HepG2 (cell line): Measurements from ENCODE around the gene CBFA2T2. TPM values are rescaled to one million over a fixed set of nuclear protein-coding genes. Genes with fewer than 3 reads are reported as not detected.

Experiments
- ATAC-seq: fragments of 200-7000 bp; cut with Tn5 transposase; 3 replicates; pipeline ENCODE4 v1.9.1; 2020; ENCODE audit warnings: mild to moderate bottlenecking, moderate library complexity
- BruUV-seq: library from RNA; stranded (reverse); fragments of 400-500 nt; replicated peaks from 2 replicates; lab custom pipeline; 2021; lab: Mats Ljungman, UMichigan
- CTCF ChIA-PET: fragments of 300-600 bp; formaldehyde crosslinking; extraction: SDS; loops from one replicate; lab custom pipeline; 2021; ENCODE audit warnings: low total read pairs, inconsistent platforms, low intra/inter-chr PET ratio; lab: Yijun Ruan, JAX
- POLR2A ChIA-PET: fragments of 350-600 bp; sonication (Branson Sonifier 250); formaldehyde crosslinking; loops from one replicate; lab custom pipeline; 2020; ENCODE audit warnings: antibody characterized with exemption, inconsistent platforms; lab: Yijun Ruan, JAX
- DNase-seq: peaks from one replicate; pipeline ENCODE4 v3.0.0-alpha.2; 2015; ENCODE audit warnings: low spot score
- FAIRE-seq: peaks from 3 replicates; lab custom pipeline; 2011; peaks lifted over from hg19 to GRCh38; lab: Jason Lieb, UNC
- H2AFZ ChIP-seq: one replicate; pipeline ENCODE4 v1.6.1; 2011; ENCODE audit warnings: low read length, inconsistent platforms
- H3K27ac ChIP-seq: fragments of 300-600 bp; 3 replicates; pipeline ENCODE4 v1.8.0; 2011; ENCODE audit warnings: mixed run types, mild to moderate bottlenecking, mixed read lengths, low read length, inconsistent platforms; ENCODE audit not compliant: insufficient read depth; ENCODE audit errors: extremely low read length
- H3K27me3 ChIP-seq, 2 experiments: fragments of 200-600 bp in 1 of 2; 2 replicates in 1 of 2; 3 replicates in 1 of 2; pipeline versions ENCODE4 v1.6.0 to v1.8.0; 2011; ENCODE audit warnings: low read length in 2 of 2, mild to moderate bottlenecking in 2 of 2, moderate library complexity in 2 of 2, inconsistent platforms in 1 of 2; ENCODE audit not compliant: insufficient read depth in 2 of 2, control insufficient read depth in 1 of 2
- H3K36me3 ChIP-seq, 2 experiments: fragments of 200-600 bp in 1 of 2; replicated peaks in 1 of 2; 2 replicates in 1 of 2; 3 replicates in 1 of 2; pipeline versions ENCODE4 v1.5.1 to v1.8.0; 2011; ENCODE audit warnings: low read length in 2 of 2, inconsistent platforms in 1 of 2; ENCODE audit not compliant: insufficient read depth in 2 of 2, control insufficient read depth in 1 of 2
- H3K4me1 ChIP-seq: 2 replicates; pipeline ENCODE4 v1.5.1; 2012; ENCODE audit warnings: low read length, inconsistent platforms; ENCODE audit not compliant: insufficient read depth
- H3K4me2 ChIP-seq: 2 replicates; pipeline ENCODE4 v1.6.0; 2011; ENCODE audit warnings: low read depth, low read length, inconsistent platforms
- H3K4me3 ChIP-seq, 3 experiments: fragments of 200-600 bp in 1 of 3; sonication (generic), shearing (Covaris generic) in 1 of 3; replicated peaks in 1 of 3; 2 replicates each; pipeline ENCODE4 v1.5.1; 2011 to 2016; ENCODE audit warnings: low read length in 3 of 3, inconsistent platforms in 2 of 3, low read depth in 2 of 3, mild to moderate bottlenecking in 2 of 3, control low read depth in 1 of 3, mixed read lengths in 1 of 3; ENCODE audit not compliant: insufficient read depth in 1 of 3
- H3K79me2 ChIP-seq: one replicate; pipeline ENCODE4 v1.6.1; 2011; ENCODE audit warnings: low read length, inconsistent platforms; ENCODE audit not compliant: insufficient read depth
- H3K9ac ChIP-seq: 2 replicates; pipeline ENCODE4 v1.6.0; 2011; ENCODE audit warnings: mild to moderate bottlenecking, low read depth, low read length, inconsistent platforms; ENCODE audit not compliant: insufficient read depth
- H3K9me3 ChIP-seq: 2 replicates; pipeline ENCODE4 v1.5.1; 2012; ENCODE audit warnings: mild to moderate bottlenecking, low read length
- H4K20me1 ChIP-seq: 2 replicates; pipeline ENCODE4 v1.6.0; 2011; ENCODE audit warnings: inconsistent platforms, mild to moderate bottlenecking, low read length, moderate library complexity; ENCODE audit not compliant: insufficient read depth
- AGO2 ChIP-seq: fragments of 200-400 bp; formaldehyde crosslinking; optimal IDR thresholded peaks from 2 replicates; pipeline ENCODE3; 2017; ENCODE audit warnings: mild to moderate bottlenecking, low read depth, low read length, moderate library complexity
- AKAP8 ChIP-seq: sonication (generic); formaldehyde crosslinking; IDR thresholded peaks from 2 replicates; pipeline ENCODE4 v1.5.1; 2020; ENCODE audit warnings: mild to moderate bottlenecking, missing genetic modification reagents
- CCAR2 ChIP-seq: fragments of 200-400 bp; formaldehyde crosslinking; optimal IDR thresholded peaks from 2 replicates; pipeline ENCODE3; 2018; ENCODE audit warnings: low read depth, mild to moderate bottlenecking, low read length, moderate library complexity
- CENPX ChIP-seq: sonication (generic); formaldehyde crosslinking; IDR thresholded peaks from 2 replicates; pipeline ENCODE4 v1.9.0; 2021; ENCODE audit warnings: mild to moderate bottlenecking, missing genetic modification reagents, moderate library complexity
- CREM ChIP-seq, 2 experiments: sonication (generic) in 1 of 2; formaldehyde crosslinking in 1 of 2; IDR thresholded peaks; 2 replicates each; pipeline versions ENCODE4 v1.4.0 to v1.6.1; 2016 to 2020; ENCODE audit warnings: antibody characterized with exemption in 1 of 2, mild to moderate bottlenecking in 1 of 2, missing genetic modification reagents in 1 of 2
- EEA1 ChIP-seq: sonication (generic); formaldehyde crosslinking; IDR thresholded peaks from 2 replicates; pipeline ENCODE4 v1.5.1; 2020; ENCODE audit warnings: mild to moderate bottlenecking, missing genetic modification reagents, borderline replicate concordance
- HDAC6 ChIP-seq: fragments of 200-600 bp; sonication (generic); IDR thresholded peaks from 2 replicates; pipeline ENCODE4 v1.7.0; 2017; ENCODE audit warnings: mild to moderate bottlenecking, antibody characterized with exemption, low read length, low read depth
- HNRNPL ChIP-seq: fragments of 200-400 bp; formaldehyde crosslinking; IDR thresholded peaks from 2 replicates; pipeline ENCODE4 v1.6.1; 2017; ENCODE audit warnings: mild to moderate bottlenecking, low read depth, low read length
- POLR2G ChIP-seq: fragments of 200-400 bp; formaldehyde crosslinking; IDR thresholded peaks from 2 replicates; pipeline ENCODE4 v1.6.1; 2018; ENCODE audit warnings: mild to moderate bottlenecking, low read depth, low read length, moderate library complexity
- RBFOX2 ChIP-seq: fragments of 200-400 bp; formaldehyde crosslinking; IDR thresholded peaks from 2 replicates; pipeline ENCODE4 v1.6.1; 2017; ENCODE audit warnings: low read depth, mild to moderate bottlenecking, low read length
- TMF1 ChIP-seq: sonication (generic); formaldehyde crosslinking; IDR thresholded peaks from 2 replicates; pipeline ENCODE4 v1.8.1; 2022; ENCODE audit warnings: low read depth, missing genetic modification reagents
- ZC3H4 ChIP-seq: sonication (generic); formaldehyde crosslinking; IDR thresholded peaks from 2 replicates; pipeline ENCODE4 v1.4.0; 2020; ENCODE audit warnings: missing genetic modification reagents, borderline replicate concordance
- ZFP1 ChIP-seq: IDR thresholded peaks from 2 replicates; pipeline ENCODE4 v1.6.1; 2016
- ZFY ChIP-seq: sonication (generic); formaldehyde crosslinking; IDR thresholded peaks from 2 replicates; pipeline ENCODE4 v1.4.0; 2020; ENCODE audit warnings: missing genetic modification reagents
- ZNF546 ChIP-seq: sonication (generic); formaldehyde crosslinking; conservative IDR thresholded peaks from 2 replicates; pipeline ENCODE4 v1.8.1; 2023; ENCODE audit warnings: mild to moderate bottlenecking, missing genetic modification reagents
- ZNF564 ChIP-seq: sonication (generic); formaldehyde crosslinking; IDR thresholded peaks from 2 replicates; pipeline ENCODE4 v1.8.1; 2023; ENCODE audit warnings: mild to moderate bottlenecking, missing genetic modification reagents
- ZNF652 ChIP-seq: IDR thresholded peaks from 2 replicates; pipeline ENCODE4 v1.6.1; 2016; ENCODE audit warnings: low read depth, borderline replicate concordance
- ZNF761 ChIP-seq: sonication (generic); formaldehyde crosslinking; conservative IDR thresholded peaks from 2 replicates; pipeline ENCODE4 v1.4.0; 2020; ENCODE audit warnings: mild to moderate bottlenecking, missing genetic modification reagents
- ZNF839 ChIP-seq: sonication (generic); formaldehyde crosslinking; IDR thresholded peaks from 2 replicates; pipeline ENCODE4 v1.4.0; 2020; ENCODE audit warnings: missing genetic modification reagents, mild to moderate bottlenecking, borderline replicate concordance
- WGBS: methylation state at CpG from one replicate; pipeline ENCODE4 v1.1.6; 2017; ENCODE audit warnings: low lambda C conversion rate; 5-methylcytosine and 5-hydroxymethylcytosine counted together
- in situ Hi-C: cut with HindIII; loops from 2 replicates; pipeline ENCODE4 v1.10.0; 2017; ENCODE audit warnings: low pct_unique_long_range_greater_than_20kb; ENCODE audit not compliant: extremely low pct_ligation_motif_present
- intact Hi-C: fragments of 100-400 bp; cut with micrococcal nuclease; formaldehyde crosslinking; loops from one replicate; pipeline ENCODE4 v1.10.0; 2022; ENCODE audit not compliant: unreplicated experiment
- polyA plus RNA-seq, 8 experiments: library from polyadenylated mRNA; depleted of rRNA in 3 of 8; stranded (reverse) in 7 of 8; unstranded in 1 of 8; fragments of >200 nt; fragmentation: Illumina TruSeq in 4 of 8; extraction: Trizol in 4 of 8; gene quantifications; 2 replicates each; pipeline versions ENCODE4 v1.2.1 to v1.2.3, GENCODE V29; 2011 to 2016; ENCODE audit warnings: low read depth in 4 of 8, missing spikeins in 1 of 8, mixed read lengths in 1 of 8; ENCODE audit not compliant: insufficient read depth in 1 of 8
- total RNA-seq, 5 experiments: library from RNA; depleted of rRNA; stranded (reverse); fragments of >200 nt; fragmentation: Illumina TruSeq; extraction: Trizol; gene quantifications; 2 replicates each; pipeline ENCODE4 v1.2.3, GENCODE V29; 2016; ENCODE audit warnings: low read depth in 1 of 5
- TF ChIP-seq, protein P1 (sequence below): sonication (generic); formaldehyde crosslinking; IDR thresholded peaks from 2 replicates; pipeline ENCODE4 v1.8.1; 2022; ENCODE audit warnings: low read depth, mild to moderate bottlenecking, missing genetic modification reagents
- TF ChIP-seq, protein P2 (sequence below): sonication (generic); formaldehyde crosslinking; IDR thresholded peaks from 2 replicates; pipeline ENCODE4 v1.5.0; 2020; ENCODE audit warnings: mild to moderate bottlenecking, missing genetic modification reagents

Gene CBFA2T2
- total and polyA plus RNA-seq, 2 of the 13 experiments (the other 11 are each of a cell fraction or from before 2014, with no cell fraction given): 6.3 to 21.2 TPM

DNA sequence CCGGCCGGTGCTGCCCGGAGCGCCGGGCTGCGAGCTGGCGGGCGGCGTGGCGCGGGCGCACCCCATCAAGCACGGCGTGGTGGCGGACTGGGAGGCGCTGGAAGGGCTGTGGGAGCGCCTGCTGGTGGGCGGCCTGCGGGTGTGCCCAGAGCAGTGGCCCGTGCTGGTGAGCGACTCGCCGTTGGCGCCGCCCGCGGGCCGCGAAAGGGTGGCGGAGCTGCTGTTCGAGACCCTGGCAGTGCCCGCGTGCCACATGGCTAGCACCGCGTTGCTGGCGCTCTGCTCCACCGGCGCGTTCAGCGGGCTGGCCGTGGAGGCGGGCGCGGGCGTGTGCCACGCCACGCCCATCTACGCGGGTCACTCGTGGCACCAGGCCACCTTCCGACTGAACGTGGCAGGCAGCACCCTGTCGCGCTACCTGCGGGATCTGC is 177.4 kb downstream of the CBFA2T2 start:
- Histone ChIP-seq H3K4me1 (peaks cover 53% of the 10 kb centered on the region), H3K9me3 (no peaks in the 10 kb centered on the region), H3K27ac (no peak overlapping the region), H4K20me1 (0 out of 2 replicates have a peak, but pooled peaks cover 3% of the 10 kb centered on the region), H3K27me3 (no peaks in the 10 kb centered on the region; a peak in 1 of 5 replicates), H3K9ac (no peak overlapping the region), H2AFZ (no peak overlapping the region), H3K36me3 (peaks cover 19 to 41% of the 10 kb centered on the region in 2 experiments), H3K79me2 (peaks cover 15% of the 10 kb centered on the region), H3K4me2 (no peak overlapping the region), H3K4me3 (no peak overlapping the region)
- intact Hi-C loops: no loop called here
- in situ Hi-C loops: no loop called here
- ATAC-seq: no peak
- BruUV-seq: no TSS peak
- POLR2A ChIA-PET: interaction anchor here (1.0 kb wide), 1 partner anchor 178 kb away, joined by 3 read pairs; the partner anchor contains the start of gene CBFA2T2
- 97% methylated on average over 55 of the region's 55 CpGs for WGBS
- CTCF ChIA-PET: interaction anchor here (0.7 to 1.9 kb wide), 2 partner anchors 210 to 463 kb away, joined by 3 to 14 read pairs; no protein-coding TSS in a partner anchor
- DNase-seq: no peak
- FAIRE-seq: no peak
- no peak for TF ChIP-seq CREM (IDR thresholded peaks at IDR 0.05)
- TF ChIP-seq CREM (CRISPR knock-in tag; IDR thresholded peaks at IDR 0.05): no peak
- no peak for TF ChIP-seq CENPX (CRISPR knock-in tag)
- TF ChIP-seq ZNF652: no peak
- 0 out of 2 replicates have a peak, but pooled peaks have one; percentile 9 for TF ChIP-seq AKAP8 (CRISPR knock-in tag)
- TF ChIP-seq, protein P1, sequence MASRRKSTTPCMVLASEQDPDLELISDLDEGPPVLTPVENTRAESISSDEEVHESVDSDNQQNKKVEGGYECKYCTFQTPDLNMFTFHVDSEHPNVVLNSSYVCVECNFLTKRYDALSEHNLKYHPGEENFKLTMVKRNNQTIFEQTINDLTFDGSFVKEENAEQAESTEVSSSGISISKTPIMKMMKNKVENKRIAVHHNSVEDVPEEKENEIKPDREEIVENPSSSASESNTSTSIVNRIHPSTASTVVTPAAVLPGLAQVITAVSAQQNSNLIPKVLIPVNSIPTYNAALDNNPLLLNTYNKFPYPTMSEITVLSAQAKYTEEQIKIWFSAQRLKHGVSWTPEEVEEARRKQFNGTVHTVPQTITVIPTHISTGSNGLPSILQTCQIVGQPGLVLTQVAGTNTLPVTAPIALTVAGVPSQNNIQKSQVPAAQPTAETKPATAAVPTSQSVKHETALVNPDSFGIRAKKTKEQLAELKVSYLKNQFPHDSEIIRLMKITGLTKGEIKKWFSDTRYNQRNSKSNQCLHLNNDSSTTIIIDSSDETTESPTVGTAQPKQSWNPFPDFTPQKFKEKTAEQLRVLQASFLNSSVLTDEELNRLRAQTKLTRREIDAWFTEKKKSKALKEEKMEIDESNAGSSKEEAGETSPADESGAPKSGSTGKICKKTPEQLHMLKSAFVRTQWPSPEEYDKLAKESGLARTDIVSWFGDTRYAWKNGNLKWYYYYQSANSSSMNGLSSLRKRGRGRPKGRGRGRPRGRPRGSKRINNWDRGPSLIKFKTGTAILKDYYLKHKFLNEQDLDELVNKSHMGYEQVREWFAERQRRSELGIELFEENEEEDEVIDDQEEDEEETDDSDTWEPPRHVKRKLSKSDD (CRISPR knock-in tag): 0 out of 2 replicates have a peak, but pooled peaks have one; percentile 25
- TF ChIP-seq, protein P2, sequence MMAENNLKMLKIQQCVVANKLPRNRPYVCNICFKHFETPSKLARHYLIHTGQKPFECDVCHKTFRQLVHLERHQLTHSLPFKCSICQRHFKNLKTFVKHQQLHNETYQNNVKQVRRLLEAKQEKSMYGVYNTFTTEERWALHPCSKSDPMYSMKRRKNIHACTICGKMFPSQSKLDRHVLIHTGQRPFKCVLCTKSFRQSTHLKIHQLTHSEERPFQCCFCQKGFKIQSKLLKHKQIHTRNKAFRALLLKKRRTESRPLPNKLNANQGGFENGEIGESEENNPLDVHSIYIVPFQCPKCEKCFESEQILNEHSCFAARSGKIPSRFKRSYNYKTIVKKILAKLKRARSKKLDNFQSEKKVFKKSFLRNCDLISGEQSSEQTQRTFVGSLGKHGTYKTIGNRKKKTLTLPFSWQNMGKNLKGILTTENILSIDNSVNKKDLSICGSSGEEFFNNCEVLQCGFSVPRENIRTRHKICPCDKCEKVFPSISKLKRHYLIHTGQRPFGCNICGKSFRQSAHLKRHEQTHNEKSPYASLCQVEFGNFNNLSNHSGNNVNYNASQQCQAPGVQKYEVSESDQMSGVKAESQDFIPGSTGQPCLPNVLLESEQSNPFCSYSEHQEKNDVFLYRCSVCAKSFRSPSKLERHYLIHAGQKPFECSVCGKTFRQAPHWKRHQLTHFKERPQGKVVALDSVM (CRISPR knock-in tag): no peak
- no peak for TF ChIP-seq CCAR2
- TF ChIP-seq TMF1 (CRISPR knock-in tag): 0 out of 2 replicates have a peak, but pooled peaks have one; percentile 34
- no peak for TF ChIP-seq ZNF761
- peak; percentile 79; the same call in 1 of the 2 replicates for TF ChIP-seq HNRNPL
- no peak for TF ChIP-seq ZFP1 (CRISPR knock-in tag)
- TF ChIP-seq HDAC6: no peak
- 0 out of 2 replicates have a peak, but pooled peaks have one; percentile 17 for TF ChIP-seq ZC3H4 (CRISPR knock-in tag)
- 0 out of 2 replicates have a peak, but pooled peaks have one; percentile 47 for TF ChIP-seq ZNF839
- TF ChIP-seq AGO2: peak; percentile 52
- TF ChIP-seq POLR2G: no peak
- peak; percentile 87; the same call in 1 of the 2 replicates for TF ChIP-seq RBFOX2
- TF ChIP-seq ZNF546 (CRISPR knock-in tag): no peak
- peak; percentile 22; the same call in 1 of the 2 replicates for TF ChIP-seq ZFY
- peak; percentile 19; the same call in 1 of the 2 replicates for TF ChIP-seq EEA1 (CRISPR knock-in tag)
- TF ChIP-seq ZNF564: 0 out of 2 replicates have a peak, but pooled peaks have one; percentile 14
